ENCODE measurements around the gene PTGDR.

DNA sequence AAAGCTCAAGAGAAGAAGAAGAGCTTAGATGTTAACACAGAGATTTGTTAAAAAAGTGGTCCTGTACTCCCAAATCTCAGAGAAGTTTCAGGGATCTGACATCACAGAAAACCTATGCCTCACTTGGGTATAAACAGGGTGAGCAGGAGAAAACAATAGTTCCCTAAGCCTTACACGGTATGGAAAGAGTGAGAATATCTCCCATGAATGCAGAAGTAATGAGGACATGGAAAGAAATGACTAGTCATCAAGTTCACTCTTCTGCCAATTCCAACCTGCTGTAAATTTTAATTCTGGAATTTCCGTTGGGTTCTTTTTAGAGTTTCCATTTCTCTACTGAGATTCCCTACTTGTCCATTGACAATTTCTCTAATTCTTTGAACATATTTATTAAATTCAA lies 40.4 kb downstream of the PTGDR start:
- TF ChIP-seq, protein P1, sequence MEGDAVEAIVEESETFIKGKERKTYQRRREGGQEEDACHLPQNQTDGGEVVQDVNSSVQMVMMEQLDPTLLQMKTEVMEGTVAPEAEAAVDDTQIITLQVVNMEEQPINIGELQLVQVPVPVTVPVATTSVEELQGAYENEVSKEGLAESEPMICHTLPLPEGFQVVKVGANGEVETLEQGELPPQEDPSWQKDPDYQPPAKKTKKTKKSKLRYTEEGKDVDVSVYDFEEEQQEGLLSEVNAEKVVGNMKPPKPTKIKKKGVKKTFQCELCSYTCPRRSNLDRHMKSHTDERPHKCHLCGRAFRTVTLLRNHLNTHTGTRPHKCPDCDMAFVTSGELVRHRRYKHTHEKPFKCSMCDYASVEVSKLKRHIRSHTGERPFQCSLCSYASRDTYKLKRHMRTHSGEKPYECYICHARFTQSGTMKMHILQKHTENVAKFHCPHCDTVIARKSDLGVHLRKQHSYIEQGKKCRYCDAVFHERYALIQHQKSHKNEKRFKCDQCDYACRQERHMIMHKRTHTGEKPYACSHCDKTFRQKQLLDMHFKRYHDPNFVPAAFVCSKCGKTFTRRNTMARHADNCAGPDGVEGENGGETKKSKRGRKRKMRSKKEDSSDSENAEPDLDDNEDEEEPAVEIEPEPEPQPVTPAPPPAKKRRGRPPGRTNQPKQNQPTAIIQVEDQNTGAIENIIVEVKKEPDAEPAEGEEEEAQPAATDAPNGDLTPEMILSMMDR (conservative IDR thresholded peaks at IDR 0.05 in 1 of 2, IDR thresholded peaks at IDR 0.05 in 1 of 2; ENCODE audit: low read depth in 1 of 2, low read length in 2 of 2) = no peak
- no peak for TF ChIP-seq EZH2 (IDR thresholded peaks at IDR 0.05; ENCODE audit: low read length, missing control alignments)

Data from fibroblast of lung (primary cell).